ENCODE measurements around the gene DHODH. TPM values are rescaled to one million over a fixed set of nuclear protein-coding genes. Genes with fewer than 3 reads are reported as not detected.

Gene DHODH
- total and polyA plus RNA-seq, 2 of the 13 experiments (the other 11 are each of a cell fraction or from before 2014, with no cell fraction given): 10.7 to 16.4 TPM

DNA sequence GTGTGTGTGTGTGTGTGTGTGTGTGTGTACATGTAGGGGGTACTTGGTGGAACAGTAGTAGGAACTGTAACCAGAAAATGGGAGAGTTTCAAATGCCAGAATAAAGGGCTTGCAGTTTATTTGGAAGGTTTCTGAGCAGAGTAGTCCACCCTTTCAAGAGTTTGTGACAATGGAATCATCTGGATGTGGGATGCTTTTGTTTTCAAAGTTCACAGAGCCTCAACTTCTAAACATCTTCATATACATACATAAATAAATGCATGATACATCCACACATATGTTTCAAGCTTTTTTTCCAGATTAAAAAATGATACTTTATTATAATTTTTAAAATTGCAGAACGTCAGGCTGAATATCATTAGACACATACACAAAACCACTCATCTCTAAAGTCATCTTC lies 5.9 kb upstream of the DHODH start:
- no peaks in the 10 kb centered on the region for H3K27me3 ChIP-seq (ENCODE audit: control insufficient read depth in 1 of 2, insufficient read depth in 2 of 2, low read length in 2 of 2)
- CTCF ChIA-PET (ENCODE audit: low intra/inter-chr PET ratio, low total read pairs): no interaction called here
- in situ Hi-C loops (cut with HindIII; ENCODE audit: extremely low pct_ligation_motif_present, low pct_unique_long_range_greater_than_20kb): no loop called here
- H3K27ac ChIP-seq (ENCODE audit: extremely low read length, insufficient read depth, low read length): no peak overlapping the region
- ATAC-seq (no peak), FAIRE-seq (no peak), DNase-seq (ENCODE audit: low spot score) (no peak)
- no peak overlapping the region for H3K4me3 ChIP-seq (replicated peaks in 1 of 3; ENCODE audit: insufficient read depth in 1 of 3, low read depth in 2 of 3, low read length in 3 of 3)
- 34% methylated on average over 1 of the region's 1 CpG for WGBS (ENCODE audit: low lambda C conversion rate)
- no peak overlapping the region for H2AFZ ChIP-seq (ENCODE audit: low read length)
- no peaks in the 10 kb centered on the region for H4K20me1 ChIP-seq (ENCODE audit: insufficient read depth, low read length)
- H3K36me3 ChIP-seq (replicated peaks in 1 of 2; ENCODE audit: control insufficient read depth in 1 of 2, insufficient read depth in 2 of 2, low read length in 2 of 2): no peaks in the 10 kb centered on the region
- no peak for TF ChIP-seq AGO2 (optimal IDR thresholded peaks at IDR 0.05; ENCODE audit: low read depth, low read length)
- TF ChIP-seq, protein P1, sequence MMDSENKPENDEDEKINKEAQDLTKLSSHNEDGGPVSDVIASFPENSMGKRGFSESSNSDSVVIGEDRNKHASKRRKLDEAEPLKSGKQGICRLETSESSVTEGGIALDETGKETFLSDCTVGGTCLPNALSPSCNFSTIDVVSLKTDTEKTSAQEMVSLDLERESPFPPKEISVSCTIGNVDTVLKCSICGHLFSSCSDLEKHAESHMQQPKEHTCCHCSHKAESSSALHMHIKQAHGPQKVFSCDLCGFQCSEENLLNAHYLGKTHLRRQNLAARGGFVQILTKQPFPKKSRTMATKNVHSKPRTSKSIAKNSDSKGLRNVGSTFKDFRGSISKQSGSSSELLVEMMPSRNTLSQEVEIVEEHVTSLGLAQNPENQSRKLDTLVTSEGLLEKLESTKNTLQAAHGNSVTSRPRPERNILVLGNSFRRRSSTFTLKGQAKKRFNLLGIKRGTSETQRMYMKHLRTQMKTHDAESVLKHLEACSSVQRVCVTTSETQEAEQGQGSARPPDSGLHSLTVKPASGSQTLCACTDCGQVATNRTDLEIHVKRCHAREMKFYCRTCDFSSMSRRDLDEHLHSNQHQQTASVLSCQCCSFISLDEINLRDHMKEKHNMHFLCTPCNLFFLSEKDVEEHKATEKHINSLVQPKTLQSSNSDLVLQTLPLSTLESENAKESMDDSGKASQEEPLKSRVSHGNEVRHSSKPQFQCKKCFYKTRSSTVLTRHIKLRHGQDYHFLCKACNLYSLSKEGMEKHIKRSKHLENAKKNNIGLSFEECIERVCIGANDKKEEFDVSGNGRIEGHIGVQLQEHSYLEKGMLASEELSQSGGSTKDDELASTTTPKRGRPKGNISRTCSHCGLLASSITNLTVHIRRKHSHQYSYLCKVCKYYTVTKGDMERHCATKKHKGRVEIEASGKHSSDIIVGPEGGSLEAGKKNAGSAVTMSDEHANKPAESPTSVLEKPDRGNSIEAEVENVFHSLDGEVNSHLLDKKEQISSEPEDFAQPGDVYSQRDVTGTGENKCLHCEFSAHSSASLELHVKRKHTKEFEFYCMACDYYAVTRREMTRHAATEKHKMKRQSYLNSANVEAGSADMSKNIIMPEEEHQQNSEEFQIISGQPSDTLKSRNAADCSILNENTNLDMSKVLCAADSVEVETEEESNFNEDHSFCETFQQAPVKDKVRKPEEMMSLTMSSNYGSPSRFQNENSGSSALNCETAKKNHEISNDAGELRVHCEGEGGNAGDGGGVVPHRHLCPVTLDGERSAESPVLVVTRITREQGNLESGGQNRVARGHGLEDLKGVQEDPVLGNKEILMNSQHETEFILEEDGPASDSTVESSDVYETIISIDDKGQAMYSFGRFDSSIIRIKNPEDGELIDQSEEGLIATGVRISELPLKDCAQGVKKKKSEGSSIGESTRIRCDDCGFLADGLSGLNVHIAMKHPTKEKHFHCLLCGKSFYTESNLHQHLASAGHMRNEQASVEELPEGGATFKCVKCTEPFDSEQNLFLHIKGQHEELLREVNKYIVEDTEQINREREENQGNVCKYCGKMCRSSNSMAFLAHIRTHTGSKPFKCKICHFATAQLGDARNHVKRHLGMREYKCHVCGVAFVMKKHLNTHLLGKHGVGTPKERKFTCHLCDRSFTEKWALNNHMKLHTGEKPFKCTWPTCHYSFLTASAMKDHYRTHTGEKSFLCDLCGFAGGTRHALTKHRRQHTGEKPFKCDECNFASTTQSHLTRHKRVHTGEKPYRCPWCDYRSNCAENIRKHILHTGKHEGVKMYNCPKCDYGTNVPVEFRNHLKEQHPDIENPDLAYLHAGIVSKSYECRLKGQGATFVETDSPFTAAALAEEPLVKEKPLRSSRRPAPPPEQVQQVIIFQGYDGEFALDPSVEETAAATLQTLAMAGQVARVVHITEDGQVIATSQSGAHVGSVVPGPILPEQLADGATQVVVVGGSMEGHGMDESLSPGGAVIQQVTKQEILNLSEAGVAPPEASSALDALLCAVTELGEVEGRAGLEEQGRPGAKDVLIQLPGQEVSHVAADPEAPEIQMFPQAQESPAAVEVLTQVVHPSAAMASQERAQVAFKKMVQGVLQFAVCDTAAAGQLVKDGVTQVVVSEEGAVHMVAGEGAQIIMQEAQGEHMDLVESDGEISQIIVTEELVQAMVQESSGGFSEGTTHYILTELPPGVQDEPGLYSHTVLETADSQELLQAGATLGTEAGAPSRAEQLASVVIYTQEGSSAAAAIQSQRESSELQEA (CRISPR knock-in tag; IDR thresholded peaks at IDR 0.05; ENCODE audit: not compliant biosample characterization): no peak
- no peak for TF ChIP-seq ZNF350 (CRISPR knock-in tag; IDR thresholded peaks at IDR 0.05; ENCODE audit: borderline replicate concordance, low read depth)
- TF ChIP-seq ZNF230 (CRISPR knock-in tag; IDR thresholded peaks at IDR 0.05): no peak
- TF ChIP-seq PRPF4 (IDR thresholded peaks at IDR 0.05; ENCODE audit: low read depth, low read length, poor library complexity, severe bottlenecking): no peak
- TF ChIP-seq DMAP1 (CRISPR knock-in tag; IDR thresholded peaks at IDR 0.05): no peak
- no peak for TF ChIP-seq XBP1 (CRISPR knock-in tag; IDR thresholded peaks at IDR 0.05)
- intact Hi-C loops (cut with micrococcal nuclease; ENCODE audit: unreplicated experiment): loop anchor here (5.0 kb wide), 1 partner anchor 40 kb away; no protein-coding TSS in a partner anchor
- H3K9ac ChIP-seq (ENCODE audit: insufficient read depth, low read depth, low read length): no peak overlapping the region
- BruUV-seq (replicated peaks): no TSS peak
- H3K79me2 ChIP-seq (ENCODE audit: insufficient read depth, low read length): no peaks in the 10 kb centered on the region
- H3K4me2 ChIP-seq (ENCODE audit: low read depth, low read length): no peak overlapping the region
- POLR2A ChIA-PET: interaction anchor here (1.5 kb wide), 1 partner anchor 11 kb away, joined by 6 read pairs; no protein-coding TSS in a partner anchor
- peaks cover 55% of the 10 kb centered on the region for H3K4me1 ChIP-seq (ENCODE audit: insufficient read depth, low read length)
- H3K9me3 ChIP-seq (ENCODE audit: low read length): no peaks in the 10 kb centered on the region
